BE2C (cell line): ENCODE data around the gene GZF1.

Experiments used
- DNase-seq: peaks from one replicate; pipeline ENCODE4 v3.0.0-alpha.2; 2020
- H3K27me3 ChIP-seq: fragments of 250-450 bp; sonication (Bioruptor Pico); 2 replicates; pipeline ENCODE4 v1.5.1; 2020; ENCODE audit warnings: mild to moderate bottlenecking
- H3K36me3 ChIP-seq: fragments of 250-450 bp; sonication (Bioruptor Pico); 2 replicates; pipeline ENCODE4 v1.5.1; 2020; ENCODE audit warnings: mild to moderate bottlenecking
- H3K4me1 ChIP-seq: fragments of 250-450 bp; sonication (Bioruptor Pico); 2 replicates; pipeline ENCODE4 v1.5.1; 2020
- H3K4me3 ChIP-seq: 2 replicates; pipeline ENCODE4 v1.5.1; 2011; ENCODE audit warnings: low read depth, low read length
- H3K9me3 ChIP-seq: fragments of 250-450 bp; sonication (Bioruptor Pico); 2 replicates; pipeline ENCODE4 v1.5.1; 2020
- CTCF ChIP-seq: IDR thresholded peaks from 2 replicates; pipeline ENCODE4 v1.5.1; 2012; ENCODE audit warnings: mild to moderate bottlenecking, low read depth, low read length

The GZF1 gene

GRCh38 chr20:23375827-23376226 is 13.8 kb downstream of the GZF1 start:
- no peaks in the 10 kb centered on the region; the same call in 1 of the 2 replicates for H3K27me3 ChIP-seq
- peaks cover 57% of the 10 kb centered on the region for H3K36me3 ChIP-seq
- no peak for DNase-seq
- H3K9me3 ChIP-seq: peaks cover 4% of the 10 kb centered on the region; the same call in 1 of the 2 replicates
- no peak for TF ChIP-seq CTCF
- H3K4me3 ChIP-seq: no peak overlapping the region
- no peaks in the 10 kb centered on the region for H3K4me1 ChIP-seq

- H3K4me1 ChIP-seq: no peaks in the 10 kb centered on the region
- peaks cover 4% of the 10 kb centered on the region; the same call in 1 of the 2 replicates for H3K9me3 ChIP-seq
- H3K27me3 ChIP-seq: no peaks in the 10 kb centered on the region; the same call in 1 of the 2 replicates
- DNase-seq: no peak
- H3K36me3 ChIP-seq: peaks cover 26% of the 10 kb centered on the region
- no peak for TF ChIP-seq CTCF
- H3K4me3 ChIP-seq: no peak overlapping the region
Measured at GRCh38 chr20:23379772-23380171, 17.8 kb downstream of the GZF1 start.

- no peaks in the 10 kb centered on the region; the same call in 1 of the 2 replicates for H3K27me3 ChIP-seq
- peaks cover 8% of the 10 kb centered on the region for H3K36me3 ChIP-seq
- H3K4me3 ChIP-seq: no peak overlapping the region
- TF ChIP-seq CTCF: no peak
- H3K4me1 ChIP-seq: no peaks in the 10 kb centered on the region
- H3K9me3 ChIP-seq: no peaks in the 10 kb centered on the region
- DNase-seq: no peak
Measured at GRCh38 chr20:23381876-23382275, 19.9 kb downstream of the GZF1 start.

- no peaks in the 10 kb centered on the region; the same call in none of the 2 replicates for H3K36me3 ChIP-seq
- DNase-seq: no peak
- no peaks in the 10 kb centered on the region for H3K27me3 ChIP-seq
- no peaks in the 10 kb centered on the region for H3K4me1 ChIP-seq
- TF ChIP-seq CTCF: no peak
- no peak overlapping the region for H3K4me3 ChIP-seq
- no peaks in the 10 kb centered on the region for H3K9me3 ChIP-seq
Measured at GRCh38 chr20:23386304-23387117, 24.5 kb downstream of the GZF1 start.

GRCh38 chr20:23387118-23387443 is 25.1 kb downstream of the GZF1 start:
- Histone ChIP-seq H3K4me1 (no peaks in the 10 kb centered on the region), H3K27me3 (no peaks in the 10 kb centered on the region), H3K36me3 (no peaks in the 10 kb centered on the region; the same call in none of the 2 replicates), H3K9me3 (no peaks in the 10 kb centered on the region), H3K4me3 (no peak overlapping the region)
- no peak for TF ChIP-seq CTCF
- DNase-seq: no peak

- H3K4me1 ChIP-seq: no peaks in the 10 kb centered on the region
- H3K4me3 ChIP-seq: no peak overlapping the region
- peaks cover 11% of the 10 kb centered on the region for H3K36me3 ChIP-seq
- H3K9me3 ChIP-seq: no peaks in the 10 kb centered on the region
- DNase-seq: no peak
- H3K27me3 ChIP-seq: no peaks in the 10 kb centered on the region
- TF ChIP-seq CTCF: no peak
Measured at GRCh38 chr20:23390091-23390774, 28.3 kb downstream of the GZF1 start.
